SK-N-SH (cell line): ENCODE data around the gene DLG1. TPM values are rescaled to one million over a fixed set of nuclear protein-coding genes. Genes with fewer than 3 reads are reported as not detected.

Source experiments
- CTCF ChIA-PET: fragments of 300-600, 350-600 bp; formaldehyde crosslinking; extraction: SDS; loops from one replicate; lab custom pipeline; 2021; lab: Yijun Ruan, JAX
- POLR2A ChIA-PET: fragments of 350-600 bp; sonication (Branson Sonifier 250); formaldehyde crosslinking; extraction: SDS; loops from one replicate; lab custom pipeline; 2020; ENCODE audit warnings: antibody characterized with exemption, inconsistent platforms; lab: Yijun Ruan, JAX
- DNase-seq: peaks from one replicate; pipeline ENCODE4 v3.0.0; 2012
- H2AFZ ChIP-seq: fragments of 200-600 bp; sonication (generic); 2 replicates; pipeline ENCODE4 v1.8.1; 2016; ENCODE audit warnings: antibody characterized with exemption, mild to moderate bottlenecking, low read depth
- H3F3A ChIP-seq: fragments of 200-600 bp; sonication (generic); replicated peaks from 2 replicates; pipeline ENCODE3; 2016; ENCODE audit warnings: antibody characterized with exemption, mild to moderate bottlenecking; ENCODE audit not compliant: insufficient read depth
- H3K27ac ChIP-seq, 2 experiments: fragments of 200-500 bp in 1 of 2; fragments of 200-600 bp in 1 of 2; sonication (Bioruptor generic) in 1 of 2; sonication (generic), shearing (Covaris generic) in 1 of 2; 2 replicates each; pipeline versions ENCODE4 v1.5.1 to v1.6.1; 2014 to 2016; ENCODE audit warnings: low read depth in 2 of 2, inconsistent platforms in 1 of 2, low read length in 1 of 2, mild to moderate bottlenecking in 1 of 2, mixed read lengths in 1 of 2
- H3K27me3 ChIP-seq: fragments of 200-600 bp; sonication (generic), shearing (Covaris generic); 2 replicates; pipeline ENCODE4 v1.6.1; 2016; ENCODE audit warnings: mixed run types; ENCODE audit not compliant: insufficient read depth
- H3K36me3 ChIP-seq, 2 experiments: fragments of 200-500 bp in 1 of 2; fragments of 200-600 bp in 1 of 2; sonication (Bioruptor generic) in 1 of 2; sonication (generic) in 1 of 2; replicated peaks in 1 of 2; 2 replicates each; pipeline versions ENCODE3 to v1.5.1; 2014 to 2016; ENCODE audit warnings: low read length in 1 of 2, mild to moderate bottlenecking in 1 of 2; ENCODE audit not compliant: insufficient read depth in 2 of 2, control insufficient read depth in 1 of 2
- H3K4me1 ChIP-seq, 2 experiments: fragments of 200-500 bp in 1 of 2; fragments of 200-600 bp in 1 of 2; sonication (Bioruptor generic) in 1 of 2; sonication (generic), shearing (Covaris generic) in 1 of 2; 2 replicates each; pipeline versions ENCODE4 v1.5.1 to v1.6.1; 2014 to 2016; ENCODE audit warnings: low read depth in 1 of 2, low read length in 1 of 2, mixed run types in 1 of 2; ENCODE audit not compliant: insufficient read depth in 2 of 2, control insufficient read depth in 1 of 2
- H3K4me2 ChIP-seq: fragments of 200-600 bp; sonication (generic), shearing (Covaris generic); 2 replicates; pipeline ENCODE4 v1.6.1; 2017; ENCODE audit warnings: mixed run types
- H3K4me3 ChIP-seq, 2 experiments: fragments of 200-500 bp in 1 of 2; fragments of 200-600 bp in 1 of 2; sonication (Bioruptor generic) in 1 of 2; sonication (generic), shearing (Covaris generic) in 1 of 2; 2 replicates each; pipeline versions ENCODE4 v1.5.1 to v1.8.1; 2014 to 2016; ENCODE audit warnings: low read depth in 2 of 2, inconsistent platforms in 1 of 2, low read length in 1 of 2, mild to moderate bottlenecking in 1 of 2, mixed read lengths in 1 of 2, moderate library complexity in 1 of 2
- H3K79me2 ChIP-seq: fragments of 200-600 bp; sonication (generic); 2 replicates; pipeline ENCODE4 v1.8.1; 2017; ENCODE audit warnings: mild to moderate bottlenecking; ENCODE audit not compliant: insufficient read depth
- H3K9ac ChIP-seq: fragments of 200-600 bp; sonication (generic); 2 replicates; pipeline ENCODE4 v1.6.1; 2017; ENCODE audit warnings: mixed run types
- H3K9me2 ChIP-seq: fragments of 200-600 bp; sonication (generic); 2 replicates; pipeline ENCODE4 v1.6.1; 2017; ENCODE audit warnings: mixed run types
- H3K9me3 ChIP-seq: fragments of 200-600 bp; sonication (generic); 2 replicates; pipeline ENCODE4 v1.6.1; 2017; ENCODE audit warnings: mixed run types, mild to moderate bottlenecking, moderate library complexity
- H4K20me1 ChIP-seq: fragments of 200-600 bp; sonication (generic); 2 replicates; pipeline ENCODE4 v1.6.1; 2017; ENCODE audit warnings: mild to moderate bottlenecking, mixed run types; ENCODE audit not compliant: insufficient read depth
- CHD2 ChIP-seq: fragments of 150-350 bp; IDR thresholded peaks from 2 replicates; pipeline ENCODE4 v1.6.1; 2018; ENCODE audit warnings: low read length; ENCODE audit not compliant: partially characterized antibody
- ELF1 ChIP-seq: IDR thresholded peaks from 2 replicates; pipeline ENCODE4 v1.4.0; 2012
- EP300 ChIP-seq, 2 experiments: IDR thresholded peaks; 2 replicates each; pipeline versions ENCODE4 v1.4.0 to v1.6.1; 2012; ENCODE audit warnings: borderline replicate concordance in 1 of 2, low read depth in 1 of 2, low read length in 1 of 2
- EZH2phosphoT487 ChIP-seq: fragments of 200-600 bp; sonication (generic); IDR thresholded peaks from 2 replicates; pipeline ENCODE4 v1.6.1; 2017; ENCODE audit warnings: low read depth, mixed run types, mild to moderate bottlenecking, antibody characterized with exemption, moderate library complexity, borderline replicate concordance
- FOXM1 ChIP-seq: IDR thresholded peaks from 2 replicates; pipeline ENCODE4 v1.4.0; 2012; ENCODE audit warnings: low read depth, mild to moderate bottlenecking
- GATA2 ChIP-seq: sonication (generic); formaldehyde crosslinking; IDR thresholded peaks from 2 replicates; pipeline ENCODE4 v1.5.0; 2020; ENCODE audit warnings: mild to moderate bottlenecking, missing genetic modification reagents
- MEF2A ChIP-seq: IDR thresholded peaks from 2 replicates; pipeline ENCODE4 v1.4.0; 2012; ENCODE audit warnings: low read depth, borderline replicate concordance
- NFIC ChIP-seq: IDR thresholded peaks from 2 replicates; pipeline ENCODE4 v1.4.0; 2012; ENCODE audit warnings: borderline replicate concordance
- POLR2AphosphoS5 ChIP-seq: IDR thresholded peaks from 2 replicates; pipeline ENCODE4 v1.6.1; 2012; ENCODE audit warnings: low read depth, low read length
- RAD21 ChIP-seq: IDR thresholded peaks from 2 replicates; pipeline ENCODE4 v1.6.1; 2012; ENCODE audit warnings: mild to moderate bottlenecking, low read length
- RFX5 ChIP-seq: IDR thresholded peaks from 2 replicates; pipeline ENCODE4 v1.6.1; 2012; ENCODE audit warnings: mild to moderate bottlenecking, improper control_type of control experiment, low read length
- SIN3A ChIP-seq: IDR thresholded peaks from 2 replicates; pipeline ENCODE4 v1.6.1; 2012; ENCODE audit warnings: low read depth, mild to moderate bottlenecking, low read length, moderate library complexity, borderline replicate concordance
- SMC3 ChIP-seq: IDR thresholded peaks from 2 replicates; pipeline ENCODE4 v1.6.1; 2012; ENCODE audit warnings: low read depth, low read length, improper control_type of control experiment
- TEAD4 ChIP-seq: IDR thresholded peaks from 2 replicates; pipeline ENCODE4 v1.4.0; 2012; ENCODE audit warnings: mild to moderate bottlenecking, borderline replicate concordance; ENCODE audit not compliant: insufficient read depth
- YY1 ChIP-seq: IDR thresholded peaks from 2 replicates; pipeline ENCODE4 v1.4.0; 2012; ENCODE audit warnings: low read depth, mild to moderate bottlenecking
- WGBS: methylation state at CpG from one replicate; pipeline ENCODE4 v1.1.6; 2017; ENCODE audit warnings: low lambda C conversion rate; 5-methylcytosine and 5-hydroxymethylcytosine counted together
- polyA plus RNA-seq, 3 experiments: library from polyadenylated mRNA; depleted of rRNA; stranded (reverse); fragments of >200 nt; gene quantifications; 2 replicates each; pipeline ENCODE4 v1.2.3, GENCODE V29; 2012
- TF ChIP-seq, protein P1 (sequence below): fragments of 150-350 bp; IDR thresholded peaks from 2 replicates; pipeline ENCODE4 v1.6.1; 2017; ENCODE audit warnings: antibody characterized with exemption, low read length, low read depth, borderline replicate concordance
- TF ChIP-seq, protein P2 (sequence below): IDR thresholded peaks from 2 replicates; pipeline ENCODE4; 2012

DLG1 gene
- polyA plus RNA-seq, 1 of the 3 experiments (the other 2 are of a cell fraction) = 16.5 TPM

DNA sequence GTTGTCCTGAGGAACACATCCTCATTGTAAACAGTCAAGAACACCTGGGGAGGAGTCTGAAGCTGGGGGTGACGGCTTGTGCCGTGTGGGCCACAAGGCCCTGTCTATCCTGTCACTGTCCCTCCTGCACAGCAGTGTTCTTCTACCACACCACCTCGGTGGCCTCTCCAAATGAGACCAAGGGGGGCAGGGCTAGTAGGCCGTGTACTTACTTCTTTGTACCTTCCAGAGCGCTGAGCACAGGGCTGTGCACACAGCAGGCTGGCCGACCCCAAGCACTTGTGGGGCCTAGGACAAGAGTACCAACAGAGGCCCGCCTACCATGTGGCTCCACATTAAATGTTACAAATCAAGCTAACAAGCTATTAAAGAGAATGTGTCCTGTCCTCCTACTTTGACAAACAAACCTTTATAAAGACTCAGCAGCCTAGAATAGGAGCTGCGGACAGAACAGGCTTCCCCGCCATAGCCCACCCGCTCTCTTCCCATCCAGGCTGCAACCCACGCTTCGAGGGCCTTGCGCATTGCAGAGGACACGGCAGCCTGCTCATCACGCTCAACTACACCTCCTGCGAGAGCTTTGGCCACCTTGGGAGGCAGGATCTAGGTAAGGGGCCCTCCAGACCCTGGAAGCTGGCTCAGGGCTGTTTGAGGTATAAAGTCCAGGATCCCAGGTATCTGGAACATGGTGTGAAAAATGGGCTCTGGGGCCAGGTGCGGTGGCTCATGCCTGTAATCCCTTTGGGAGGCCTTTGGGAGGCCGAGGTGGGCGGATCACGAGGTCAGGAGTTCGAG is 299.2 kb downstream of the DLG1 start:
- ChIA-PET POLR2A (no interaction called here), CTCF (interaction anchor here (1.1 to 11.7 kb wide), 5 partner anchors 21 to 189 kb away, joined by 3 to 94 read pairs (median 4); partner anchors contain the start of genes MELTF and PIGZ)
- no peak overlapping the region for H3K4me2 ChIP-seq
- no peaks in the 10 kb centered on the region for H3K9me2 ChIP-seq
- H3K4me1 ChIP-seq = peaks cover 0 to 8% of the 10 kb centered on the region in 2 experiments; a peak in 1 of 4 replicates
- 90% methylated on average over 21 of the region's 21 CpGs for WGBS
- H4K20me1 ChIP-seq = no peaks in the 10 kb centered on the region
- no peaks in the 10 kb centered on the region for H3K9me3 ChIP-seq
- H3K9ac ChIP-seq = no peak overlapping the region
- H3K36me3 ChIP-seq = no peaks in the 10 kb centered on the region
- H2AFZ ChIP-seq = no peak overlapping the region
- no peak overlapping the region for H3K4me3 ChIP-seq
- DNase-seq = no peak
- H3K27me3 ChIP-seq = no peaks in the 10 kb centered on the region
- no peak overlapping the region for H3K27ac ChIP-seq
- H3F3A ChIP-seq = no peaks in the 10 kb centered on the region
- TF ChIP-seq CHD2 (no peak), GATA2 (no peak), FOXM1 (no peak), RFX5 (no peak)
- TF ChIP-seq, all 33 proteins: peak for 0
- no peaks in the 10 kb centered on the region for H3K79me2 ChIP-seq

DNA sequence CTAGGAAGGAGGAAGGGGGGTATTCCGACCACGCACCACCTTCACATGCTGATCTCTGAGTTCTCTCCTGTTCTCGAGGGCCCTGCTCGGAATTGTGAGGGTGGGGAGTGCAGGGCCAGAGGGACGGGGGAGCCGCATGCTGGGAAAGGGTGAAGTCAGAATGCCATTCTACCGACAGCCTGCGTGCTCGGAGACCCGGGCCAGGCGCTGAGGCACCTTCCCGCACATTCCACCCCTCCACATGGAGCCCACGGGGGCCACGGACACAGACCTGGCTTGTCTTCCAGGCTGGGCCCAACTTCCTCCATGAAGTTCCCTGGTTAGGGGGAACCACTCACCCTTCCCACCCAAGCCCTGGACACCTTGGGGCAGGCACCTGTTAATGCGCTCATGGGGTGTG is 301.1 kb downstream of the DLG1 start:
- H3K79me2 ChIP-seq = no peaks in the 10 kb centered on the region
- no peak overlapping the region for H3K4me2 ChIP-seq
- TF ChIP-seq YY1 (no peak), SMC3 (no peak), RAD21 (no peak), CHD2 (no peak), ELF1 (no peak), TEAD4 (no peak), NFIC (no peak), SIN3A (no peak), EP300 (IDR thresholded peaks at IDR 0.05; ENCODE audit: borderline replicate concordance in 1 of 2, low read depth in 1 of 2, low read length in 1 of 2) (no peak), POLR2AphosphoS5 (no peak), GATA2 (no peak), MEF2A (no peak), EZH2phosphoT487 (no peak)
- TF ChIP-seq, protein P1, sequence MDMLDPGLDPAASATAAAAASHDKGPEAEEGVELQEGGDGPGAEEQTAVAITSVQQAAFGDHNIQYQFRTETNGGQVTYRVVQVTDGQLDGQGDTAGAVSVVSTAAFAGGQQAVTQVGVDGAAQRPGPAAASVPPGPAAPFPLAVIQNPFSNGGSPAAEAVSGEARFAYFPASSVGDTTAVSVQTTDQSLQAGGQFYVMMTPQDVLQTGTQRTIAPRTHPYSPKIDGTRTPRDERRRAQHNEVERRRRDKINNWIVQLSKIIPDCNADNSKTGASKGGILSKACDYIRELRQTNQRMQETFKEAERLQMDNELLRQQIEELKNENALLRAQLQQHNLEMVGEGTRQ = no peak
- TF ChIP-seq, protein P2, sequence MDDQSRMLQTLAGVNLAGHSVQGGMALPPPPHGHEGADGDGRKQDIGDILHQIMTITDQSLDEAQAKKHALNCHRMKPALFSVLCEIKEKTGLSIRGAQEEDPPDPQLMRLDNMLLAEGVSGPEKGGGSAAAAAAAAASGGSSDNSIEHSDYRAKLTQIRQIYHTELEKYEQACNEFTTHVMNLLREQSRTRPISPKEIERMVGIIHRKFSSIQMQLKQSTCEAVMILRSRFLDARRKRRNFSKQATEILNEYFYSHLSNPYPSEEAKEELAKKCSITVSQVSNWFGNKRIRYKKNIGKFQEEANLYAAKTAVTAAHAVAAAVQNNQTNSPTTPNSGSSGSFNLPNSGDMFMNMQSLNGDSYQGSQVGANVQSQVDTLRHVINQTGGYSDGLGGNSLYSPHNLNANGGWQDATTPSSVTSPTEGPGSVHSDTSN = no peak
- H3K27ac ChIP-seq = no peak overlapping the region
- H3K4me3 ChIP-seq = no peak overlapping the region
- no peak for DNase-seq
- WGBS = 91% methylated on average over 12 of the region's 15 CpGs
- H3K27me3 ChIP-seq = no peaks in the 10 kb centered on the region
- H3K36me3 ChIP-seq = no peaks in the 10 kb centered on the region
- H4K20me1 ChIP-seq = no peaks in the 10 kb centered on the region
- H3F3A ChIP-seq = no peaks in the 10 kb centered on the region
- no peaks in the 10 kb centered on the region for H3K9me3 ChIP-seq
- H2AFZ ChIP-seq = no peak overlapping the region
- ChIA-PET POLR2A (no interaction called here), CTCF (interaction anchor here (1.0 to 11.7 kb wide), 3 partner anchors 8 to 191 kb away, joined by 3 to 94 read pairs (median 5); partner anchors contain the start of gene MELTF)
- no peak overlapping the region for H3K9ac ChIP-seq
- H3K4me1 ChIP-seq = no peaks in the 10 kb centered on the region
- H3K9me2 ChIP-seq = no peaks in the 10 kb centered on the region
